KMS-11 (cell line): ENCODE data around the gene TOR4A.

ENCODE experiments used
- H2AFZ ChIP-seq: fragments of 200-600 bp; sonication (generic); 2 replicates; pipeline ENCODE4 v1.6.1; 2016; ENCODE audit warnings: antibody characterized with exemption, mixed run types, low read depth
- H3K27ac ChIP-seq: fragments of 200-600 bp; sonication (generic); 2 replicates; pipeline ENCODE4 v1.6.1; 2016; ENCODE audit warnings: mild to moderate bottlenecking, mixed run types
- H3K27me3 ChIP-seq: fragments of 200-600 bp; sonication (generic); 2 replicates; pipeline ENCODE4 v1.6.1; 2017; ENCODE audit warnings: mild to moderate bottlenecking, low read depth, mixed run types, moderate library complexity; ENCODE audit not compliant: insufficient read depth
- H3K36me3 ChIP-seq: fragments of 200-600 bp; sonication (generic); 2 replicates; pipeline ENCODE4 v1.6.1; 2017; ENCODE audit warnings: mild to moderate bottlenecking, mixed run types; ENCODE audit not compliant: insufficient read depth
- H3K4me1 ChIP-seq: fragments of 200-600 bp; sonication (generic); 2 replicates; pipeline ENCODE4 v1.6.1; 2016; ENCODE audit warnings: mild to moderate bottlenecking, low read depth, mixed run types; ENCODE audit not compliant: poor library complexity, severe bottlenecking
- H3K4me2 ChIP-seq: fragments of 200-600 bp; sonication (generic); 2 replicates; pipeline ENCODE4 v1.7.0; 2016; ENCODE audit warnings: mild to moderate bottlenecking, mixed run types
- H3K4me3 ChIP-seq: fragments of 200-600 bp; sonication (generic); IDR thresholded peaks from 2 replicates; pipeline ENCODE4 v1.6.1; 2017; ENCODE audit warnings: low read depth, low read length, mixed read lengths; ENCODE audit not compliant: insufficient read depth
- H3K79me2 ChIP-seq: fragments of 200-600 bp; sonication (generic); 2 replicates; pipeline ENCODE4 v1.6.1; 2016; ENCODE audit warnings: low read depth, mixed run types; ENCODE audit not compliant: insufficient read depth
- H3K9ac ChIP-seq: fragments of 200-600 bp; sonication (generic); 2 replicates; pipeline ENCODE4 v1.6.1; 2016; ENCODE audit warnings: mild to moderate bottlenecking, mixed run types
- H4K20me1 ChIP-seq: fragments of 200-600 bp; sonication (generic); 2 replicates; pipeline ENCODE4 v1.6.1; 2016; ENCODE audit warnings: mild to moderate bottlenecking, mixed run types; ENCODE audit not compliant: insufficient read depth
- CTCF ChIP-seq: fragments of 200-600 bp; sonication (generic); conservative IDR thresholded peaks from 2 replicates; pipeline ENCODE4 v1.6.1; 2017; ENCODE audit warnings: low read depth, mild to moderate bottlenecking, antibody characterized with exemption, low read length, moderate library complexity, mixed read lengths

TOR4A gene

GRCh38 chr9:137245450-137246421 is 31.8 kb upstream of the TOR4A start:
- Histone ChIP-seq H3K4me2 (no peak overlapping the region), H2AFZ (no peak overlapping the region), H3K9ac (no peak overlapping the region), H3K36me3 (peaks cover 7% of the 10 kb centered on the region; the same call in 1 of the 2 replicates), H3K79me2 (peaks cover 17% of the 10 kb centered on the region), H3K27me3 (no peaks in the 10 kb centered on the region), H3K4me1 (peaks cover 8% of the 10 kb centered on the region), H3K27ac (no peak overlapping the region), H4K20me1 (peaks cover 12% of the 10 kb centered on the region; the same call in 1 of the 2 replicates), H3K4me3 (no peak overlapping the region)
- no peak for TF ChIP-seq CTCF

GRCh38 chr9:137247135-137247915 is 30.2 kb upstream of the TOR4A start:
- peaks cover 10% of the 10 kb centered on the region for H3K79me2 ChIP-seq
- no peak overlapping the region for H3K4me2 ChIP-seq
- H4K20me1 ChIP-seq = peaks cover 7% of the 10 kb centered on the region; the same call in 1 of the 2 replicates
- H3K9ac ChIP-seq = no peak overlapping the region
- no peak overlapping the region for H3K4me3 ChIP-seq
- peaks cover 4% of the 10 kb centered on the region; the same call in 1 of the 2 replicates for H3K36me3 ChIP-seq
- peaks cover 6% of the 10 kb centered on the region for H3K4me1 ChIP-seq
- no peak overlapping the region for H2AFZ ChIP-seq
- no peak for TF ChIP-seq CTCF
- no peak overlapping the region for H3K27ac ChIP-seq
- no peaks in the 10 kb centered on the region for H3K27me3 ChIP-seq

GRCh38 chr9:137247916-137248175 is 29.7 kb upstream of the TOR4A start:
- TF ChIP-seq CTCF = no peak
- Histone ChIP-seq H3K4me1 (peaks cover 2% of the 10 kb centered on the region), H3K36me3 (no peaks in the 10 kb centered on the region; the same call in 1 of the 2 replicates), H3K4me3 (no peak overlapping the region), H3K79me2 (peaks cover 4% of the 10 kb centered on the region; the same call in 1 of the 2 replicates), H3K9ac (no peak overlapping the region), H3K4me2 (no peak overlapping the region), H3K27me3 (no peaks in the 10 kb centered on the region), H2AFZ (no peak overlapping the region), H4K20me1 (peaks cover 2% of the 10 kb centered on the region; the same call in 1 of the 2 replicates), H3K27ac (no peak overlapping the region)

- Histone ChIP-seq H3K4me3 (no peak overlapping the region), H3K36me3 (no peaks in the 10 kb centered on the region), H3K9ac (no peak overlapping the region), H2AFZ (no peak overlapping the region), H3K27ac (no peak overlapping the region), H3K4me1 (peaks cover 8% of the 10 kb centered on the region), H4K20me1 (no peaks in the 10 kb centered on the region), H3K4me2 (no peak overlapping the region), H3K79me2 (no peaks in the 10 kb centered on the region), H3K27me3 (no peaks in the 10 kb centered on the region)
- TF ChIP-seq CTCF = no peak
Measured at GRCh38 chr9:137250329-137251193, 27.0 kb upstream of the TOR4A start.
